Muscle layer of duodenum (tissue), 2 donors: ENCODE measurements around the gene EFNA2.

Experiments
- H3K27ac ChIP-seq: one replicate; pipeline ENCODE4 v1.7.0; 2013; ENCODE audit warnings: mild to moderate bottlenecking, low read length
- H3K27me3 ChIP-seq: one replicate; pipeline ENCODE4 v1.7.0; 2013; ENCODE audit warnings: low read depth, mild to moderate bottlenecking, control low read depth, low read length
- H3K36me3 ChIP-seq, 2 donors: one replicate each; pipeline ENCODE4 v1.7.0; 2013; ENCODE audit warnings: low read length in 2 of 2, control low read depth in 1 of 2, mild to moderate bottlenecking in 1 of 2; ENCODE audit not compliant: insufficient read depth in 2 of 2, control insufficient read depth in 1 of 2
- H3K4me1 ChIP-seq, 2 donors: one replicate each; pipeline ENCODE4 v1.7.0; 2013; ENCODE audit warnings: low read length in 2 of 2, mild to moderate bottlenecking in 2 of 2, control low read depth in 1 of 2, moderate library complexity in 1 of 2; ENCODE audit not compliant: insufficient read depth in 2 of 2, control insufficient read depth in 1 of 2
- H3K4me3 ChIP-seq, 2 donors: one replicate each; pipeline ENCODE4 v1.7.0; 2013; ENCODE audit warnings: low read length in 2 of 2, low read depth in 1 of 2, mild to moderate bottlenecking in 1 of 2
- H3K9me3 ChIP-seq, 2 donors: one replicate each; pipeline ENCODE4 v1.7.0; 2013; ENCODE audit warnings: low read length in 2 of 2, control low read depth in 1 of 2, mild to moderate bottlenecking in 1 of 2; ENCODE audit not compliant: control insufficient read depth in 1 of 2
- donor health status: healthy.

The EFNA2 gene

GRCh38 chr19:1284293-1284978, 1.2 kb upstream of the EFNA2 start:
- H3K27me3 ChIP-seq: peaks cover 29% of the 10 kb centered on the region
- H3K36me3 ChIP-seq: peaks cover under 1% of the 10 kb centered on the region in 2 donors
- peaks cover 0 to 7% of the 10 kb centered on the region in 2 donors for H3K4me1 ChIP-seq
- H3K27ac ChIP-seq: no peak overlapping the region
- H3K4me3 ChIP-seq: no peak overlapping the region
- no peaks in the 10 kb centered on the region for H3K9me3 ChIP-seq

DNA sequence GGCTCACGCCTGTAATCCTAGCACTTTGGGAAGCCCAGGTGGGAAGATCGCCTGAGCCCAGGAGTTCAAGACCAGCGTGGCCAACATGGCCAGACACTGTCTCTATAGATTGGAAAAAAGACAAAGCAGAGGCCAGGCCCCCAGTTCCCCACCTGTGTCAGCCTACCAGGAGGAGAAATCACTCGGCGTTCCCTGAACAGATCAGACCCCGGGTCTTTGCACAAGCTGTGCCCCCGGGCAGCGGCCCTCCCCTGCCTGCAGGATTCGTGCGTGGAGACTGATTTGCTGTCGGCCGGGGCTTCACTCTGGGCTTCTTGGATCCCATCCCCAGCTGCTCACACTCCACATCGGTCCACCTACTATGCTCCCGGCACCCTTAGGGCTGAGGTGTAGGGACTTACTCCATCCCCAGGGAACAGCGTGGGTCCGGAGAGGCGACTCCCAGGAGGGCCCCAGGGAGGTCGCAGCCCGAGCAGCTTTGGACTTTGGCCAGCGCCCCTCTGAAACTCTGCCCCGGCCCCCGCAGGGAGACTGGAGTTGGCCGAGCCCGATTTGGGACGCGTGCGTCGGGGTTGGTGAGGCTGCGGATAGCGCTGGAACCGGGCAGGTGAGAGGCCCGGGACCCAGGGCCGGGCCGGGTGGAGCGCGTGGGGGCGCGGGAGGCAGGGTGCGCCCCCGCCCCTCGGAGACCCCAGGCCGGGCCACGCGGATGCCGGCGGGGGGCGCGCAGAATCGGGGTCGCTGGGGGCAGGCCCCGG, 515 bp upstream of the EFNA2 start:
- Histone ChIP-seq H3K4me1 (peaks cover 0 to 7% of the 10 kb centered on the region in 2 donors), H3K9me3 (no peaks in the 10 kb centered on the region), H3K36me3 (no peaks in the 10 kb centered on the region), H3K4me3 (no peak overlapping the region), H3K27ac (no peak overlapping the region), H3K27me3 (peaks cover 29% of the 10 kb centered on the region)

DNA sequence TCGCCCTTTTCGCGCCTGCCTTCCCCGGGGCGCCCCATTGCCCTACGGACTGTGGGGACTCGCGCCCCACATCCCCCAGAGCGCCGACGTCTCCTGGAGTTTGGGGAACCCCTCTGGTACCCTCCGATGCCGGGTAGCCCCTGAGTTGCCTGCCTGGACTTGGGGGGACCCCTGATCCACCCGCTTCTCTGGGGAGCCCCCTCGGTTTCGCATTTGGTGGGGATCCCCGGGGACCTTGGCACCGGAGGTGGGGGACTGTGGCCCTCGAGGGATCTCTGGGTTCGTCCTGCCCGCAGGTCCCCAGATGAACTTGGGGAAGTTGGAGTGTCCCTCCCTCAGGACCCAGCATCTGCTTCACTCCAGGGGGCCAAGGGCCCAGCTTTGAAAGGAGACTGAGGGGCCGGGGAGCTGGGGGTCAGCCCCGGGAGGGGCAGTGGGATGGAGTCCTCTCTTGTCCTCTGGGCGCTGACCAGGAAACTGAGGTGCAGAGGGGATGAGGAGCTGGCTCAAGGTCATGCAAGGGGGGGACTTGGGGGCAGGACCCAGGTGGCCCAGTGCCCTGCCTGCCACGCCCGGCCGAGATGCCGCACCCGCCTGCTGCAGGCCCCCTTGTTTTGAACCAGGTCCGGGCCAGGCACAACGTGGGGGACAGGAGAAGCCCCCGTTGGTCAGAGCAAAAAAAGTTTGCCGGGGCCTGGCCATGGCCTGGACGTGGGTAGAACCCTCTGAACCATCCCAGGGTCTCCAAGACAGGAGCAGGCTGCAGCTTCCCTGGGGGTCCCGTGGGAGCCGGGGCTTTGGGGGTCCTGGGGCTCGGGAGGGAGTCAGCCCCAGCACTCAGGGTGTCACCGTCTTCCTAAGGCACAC, 1.0 kb downstream of the EFNA2 start:
- H3K36me3 ChIP-seq: no peaks in the 10 kb centered on the region
- H3K9me3 ChIP-seq: no peaks in the 10 kb centered on the region
- H3K27me3 ChIP-seq: peaks cover 29% of the 10 kb centered on the region
- H3K27ac ChIP-seq: no peak overlapping the region
- H3K4me1 ChIP-seq: peaks cover 0 to 7% of the 10 kb centered on the region in 2 donors
- peak overlapping the region in 1 of 2 donors; percentile 21 for H3K4me3 ChIP-seq

- H3K4me3 ChIP-seq: no peak overlapping the region
- no peak overlapping the region for H3K27ac ChIP-seq
- peaks cover 0 to 7% of the 10 kb centered on the region in 2 donors for H3K4me1 ChIP-seq
- H3K36me3 ChIP-seq: no peaks in the 10 kb centered on the region
- H3K9me3 ChIP-seq: no peaks in the 10 kb centered on the region
- peaks cover 29% of the 10 kb centered on the region for H3K27me3 ChIP-seq
These were observed 1.9 kb downstream of the EFNA2 start for GRCh38 chr19:1287354-1288225.

GRCh38 chr19:1288226-1288612, 2.5 kb downstream of the EFNA2 start:
- Histone ChIP-seq H3K4me3 (no peak overlapping the region), H3K27me3 (peaks cover 27% of the 10 kb centered on the region), H3K27ac (no peak overlapping the region), H3K36me3 (no peaks in the 10 kb centered on the region), H3K4me1 (peaks cover 0 to 7% of the 10 kb centered on the region in 2 donors), H3K9me3 (no peaks in the 10 kb centered on the region)

GRCh38 chr19:1288833-1289685, 3.4 kb downstream of the EFNA2 start:
- Histone ChIP-seq H3K9me3 (no peaks in the 10 kb centered on the region), H3K27me3 (peaks cover 21% of the 10 kb centered on the region), H3K4me1 (peaks cover 0 to 7% of the 10 kb centered on the region in 2 donors), H3K36me3 (no peaks in the 10 kb centered on the region), H3K27ac (no peak overlapping the region), H3K4me3 (no peak overlapping the region)

DNA sequence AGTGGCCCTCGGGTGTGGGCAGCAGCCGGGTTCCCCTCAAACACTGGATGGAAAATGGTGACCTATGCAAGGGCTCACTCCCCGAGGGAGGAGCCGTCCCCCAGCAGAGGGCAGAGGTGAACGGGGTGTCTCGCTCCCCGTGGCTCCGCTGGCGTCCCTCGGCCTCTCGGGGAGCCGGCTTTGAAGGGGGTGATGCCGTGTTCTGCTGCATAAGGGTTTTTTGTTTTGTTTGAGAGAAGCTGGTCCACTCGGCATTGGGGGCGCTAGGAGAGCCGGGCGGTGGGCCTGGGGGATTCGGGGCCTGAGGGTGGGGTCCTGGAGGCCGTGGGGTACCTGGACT, 4.0 kb downstream of the EFNA2 start:
- Histone ChIP-seq H3K36me3 (no peaks in the 10 kb centered on the region), H3K27me3 (peaks cover 15% of the 10 kb centered on the region), H3K4me3 (no peak overlapping the region), H3K27ac (no peak overlapping the region), H3K4me1 (peaks cover 0 to 8% of the 10 kb centered on the region in 2 donors), H3K9me3 (no peaks in the 10 kb centered on the region)

DNA sequence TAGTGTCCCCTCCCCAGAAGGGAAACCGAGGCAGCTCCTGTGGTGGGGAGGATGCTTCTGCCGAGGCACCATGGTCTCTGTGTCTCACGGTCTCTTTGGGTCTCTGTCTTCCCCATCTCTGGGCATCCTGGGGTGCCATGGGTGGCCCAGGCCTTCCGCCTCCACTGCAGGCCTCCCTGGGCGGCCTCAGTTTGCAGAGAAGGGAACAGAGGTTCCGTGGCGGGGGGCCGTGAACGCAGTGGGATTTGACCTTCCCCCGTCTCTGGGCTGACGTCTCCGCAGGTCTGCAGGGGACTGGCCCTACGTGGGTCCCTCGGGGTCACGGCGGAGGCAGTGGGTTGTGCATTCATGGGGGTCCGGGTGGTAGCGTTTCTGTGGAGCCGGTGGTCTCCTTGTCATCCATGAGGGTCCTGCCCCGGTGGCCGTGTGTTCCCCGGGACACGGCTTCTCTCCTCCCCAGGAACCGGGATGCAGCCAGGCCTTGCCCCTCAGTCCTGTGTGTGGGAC, 4.6 kb downstream of the EFNA2 start:
- Histone ChIP-seq H3K4me3 (no peak overlapping the region), H3K4me1 (peaks cover 0 to 14% of the 10 kb centered on the region in 2 donors), H3K27ac (no peak overlapping the region), H3K27me3 (peaks cover 9% of the 10 kb centered on the region), H3K36me3 (no peaks in the 10 kb centered on the region), H3K9me3 (no peaks in the 10 kb centered on the region)

DNA sequence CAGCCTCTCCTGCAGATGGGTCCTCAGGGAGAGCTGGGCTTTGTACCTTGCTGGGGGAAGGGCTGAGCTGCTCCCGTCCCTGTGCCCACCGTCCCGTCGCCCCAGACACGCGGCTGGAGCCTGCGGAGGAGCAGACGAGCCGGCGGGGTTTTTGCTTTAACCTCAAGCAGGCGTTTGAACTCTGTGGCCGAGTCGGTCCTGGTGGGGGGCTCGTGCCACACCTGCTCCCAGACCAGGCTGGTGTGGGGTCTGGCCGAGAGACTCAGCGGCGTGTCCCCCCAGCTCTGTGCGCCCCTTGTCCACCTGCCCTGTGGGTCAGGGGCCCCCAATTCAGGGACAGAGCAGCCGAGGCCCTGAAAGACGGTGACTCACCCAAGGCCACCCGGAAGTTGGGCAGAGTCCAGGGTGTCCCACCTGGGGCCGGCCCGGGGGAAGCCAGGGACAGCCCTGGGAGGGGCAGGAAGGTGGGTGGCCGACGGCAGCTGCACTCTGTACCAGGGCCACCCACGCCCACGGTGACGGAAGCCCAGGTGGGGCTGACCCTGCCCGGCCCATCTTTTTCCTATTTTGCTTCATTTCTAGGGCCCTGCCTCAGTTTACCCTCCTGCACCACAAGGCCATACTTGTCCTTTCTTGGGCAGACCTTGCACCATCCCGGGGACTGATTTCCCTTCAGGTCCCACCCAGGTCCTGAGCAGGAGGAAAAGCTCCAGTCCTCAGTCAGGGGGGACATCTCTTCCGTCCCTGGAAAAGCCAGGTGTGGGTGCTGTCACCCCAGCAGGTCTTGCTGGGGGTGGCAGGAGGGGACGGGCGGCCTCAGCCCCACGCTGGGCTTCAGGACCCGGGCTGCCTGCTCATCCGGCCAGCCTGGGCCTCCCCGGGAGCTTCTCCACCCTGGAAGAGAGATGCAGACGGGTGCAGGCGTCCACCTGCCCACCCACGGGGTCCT, 5.3 kb downstream of the EFNA2 start:
- peaks cover 8% of the 10 kb centered on the region for H3K27me3 ChIP-seq
- H3K4me1 ChIP-seq: peaks cover 0 to 18% of the 10 kb centered on the region in 2 donors
- no peaks in the 10 kb centered on the region for H3K9me3 ChIP-seq
- no peak overlapping the region for H3K27ac ChIP-seq
- H3K4me3 ChIP-seq: no peak overlapping the region
- H3K36me3 ChIP-seq: no peaks in the 10 kb centered on the region
